HCT116 (cell line): ENCODE measurements around the gene ITGAV. TPM values are rescaled to one million over a fixed set of nuclear protein-coding genes. Genes with fewer than 3 reads are reported as not detected.

ENCODE experiments used
- ATAC-seq: fragments of 200-7000 bp; cut with Tn5 transposase; 2 replicates; pipeline ENCODE4 v1.9.1; 2020; ENCODE audit warnings: mild to moderate bottlenecking, moderate library complexity
- BruUV-seq: library from RNA; stranded (reverse); fragments of 400-500 nt; replicated peaks from 2 replicates; lab custom pipeline; 2021; lab: Mats Ljungman, UMichigan
- CTCF ChIA-PET: fragments of 300-600 bp; sonication (Branson Sonifier 250); formaldehyde crosslinking; loops from one replicate; lab custom pipeline; 2021; ENCODE audit warnings: antibody characterized with exemption; lab: Charles Lee
- POLR2A ChIA-PET: fragments of 300-600, 350-600 bp; sonication (Branson Sonifier 250); formaldehyde crosslinking; loops from one replicate; lab custom pipeline; 2021; ENCODE audit warnings: antibody characterized with exemption; lab: Charles Lee
- RAD21 ChIA-PET, 2 experiments: fragments of 300-600 bp; sonication (Branson Sonifier 250); formaldehyde crosslinking; loops; one replicate each; lab custom pipeline; 2023; ENCODE audit warnings: low total read pairs in 2 of 2; ENCODE audit not compliant: uncharacterized antibody in 2 of 2, unreplicated experiment in 2 of 2, low non-redundant PET in 1 of 2; lab: Charles Lee
- DNase-seq: peaks from one replicate; pipeline ENCODE4 v3.0.0-alpha.2; 2010; ENCODE audit warnings: low read depth, low spot score
- H2AFZ ChIP-seq: fragments of 200-600 bp; shearing (Covaris generic), sonication (generic); 2 replicates; pipeline ENCODE4 v1.6.1; 2017; ENCODE audit warnings: low read depth, mixed run types, mixed read lengths, antibody characterized with exemption, low read length; ENCODE audit not compliant: poor library complexity, severe bottlenecking
- H3K27ac ChIP-seq: 2 replicates; pipeline ENCODE4 v1.5.1; 2012; ENCODE audit warnings: low read depth, low read length
- H3K27me3 ChIP-seq: fragments of 200-600 bp; sonication (generic); 2 replicates; pipeline ENCODE4 v1.6.1; 2016; ENCODE audit warnings: mixed run types, low read length, mixed read lengths; ENCODE audit not compliant: insufficient read depth
- H3K36me3 ChIP-seq, 2 experiments: fragments of 200-500 bp in 1 of 2; fragments of 200-600 bp in 1 of 2; sonication (Bioruptor generic) in 1 of 2; sonication (generic) in 1 of 2; 2 replicates each; pipeline versions ENCODE4 v1.5.1 to v1.6.1; 2014 to 2016; ENCODE audit warnings: low read length in 2 of 2, inconsistent platforms in 1 of 2, mixed read lengths in 1 of 2, mixed run types in 1 of 2; ENCODE audit not compliant: insufficient read depth in 2 of 2, control insufficient read depth in 1 of 2
- H3K4me1 ChIP-seq, 2 experiments: fragments of 200-600 bp in 1 of 2; sonication (generic) in 1 of 2; 2 replicates each; pipeline versions ENCODE4 v1.5.1 to v1.6.1; 2012 to 2017; ENCODE audit warnings: low read length in 2 of 2, inconsistent platforms in 1 of 2, mild to moderate bottlenecking in 1 of 2, mixed read lengths in 1 of 2, mixed run types in 1 of 2, moderate library complexity in 1 of 2; ENCODE audit not compliant: insufficient read depth in 2 of 2, control insufficient read depth in 1 of 2
- H3K4me2 ChIP-seq: fragments of 200-600 bp; sonication (generic); 2 replicates; pipeline ENCODE4 v1.6.1; 2017; ENCODE audit warnings: mixed run types, low read length, mixed read lengths
- H3K4me3 ChIP-seq, 2 experiments: fragments of 200-600 bp in 1 of 2; sonication (generic) in 1 of 2; replicated peaks in 1 of 2; 2 replicates each; pipeline ENCODE4 v1.5.1; 2011 to 2016; ENCODE audit warnings: low read length in 2 of 2, control low read depth in 1 of 2, low read depth in 1 of 2, mild to moderate bottlenecking in 1 of 2, mixed read lengths in 1 of 2, mixed run types in 1 of 2
- H3K79me2 ChIP-seq: fragments of 200-600 bp; sonication (generic); 2 replicates; pipeline ENCODE4 v1.6.1; 2017; ENCODE audit warnings: mild to moderate bottlenecking, mixed run types, low read length, moderate library complexity, mixed read lengths; ENCODE audit not compliant: insufficient read depth
- H3K9ac ChIP-seq: fragments of 200-600 bp; sonication (generic); 2 replicates; pipeline ENCODE4 v1.6.1; 2016; ENCODE audit warnings: low read length, mixed read lengths
- H3K9me2 ChIP-seq: fragments of 200-600 bp; sonication (generic), shearing (Covaris generic); 2 replicates; pipeline ENCODE4 v1.6.1; 2017; ENCODE audit warnings: mixed run types, mild to moderate bottlenecking, moderate library complexity; ENCODE audit not compliant: insufficient read depth
- H3K9me3 ChIP-seq, 2 experiments: fragments of 200-500 bp in 1 of 2; fragments of 200-600 bp in 1 of 2; sonication (Bioruptor generic) in 1 of 2; sonication (generic) in 1 of 2; 2 replicates each; pipeline ENCODE4 v1.6.1; 2014 to 2017; ENCODE audit warnings: low read length in 2 of 2, mixed read lengths in 2 of 2, inconsistent platforms in 1 of 2, low read depth in 1 of 2, mild to moderate bottlenecking in 1 of 2, mixed run types in 1 of 2, moderate library complexity in 1 of 2; ENCODE audit not compliant: control insufficient read depth in 1 of 2, insufficient read depth in 1 of 2
- H4K20me1 ChIP-seq: fragments of 200-600 bp; sonication (generic), shearing (Covaris generic); 2 replicates; pipeline ENCODE4 v1.6.1; 2017; ENCODE audit warnings: mixed run types, mild to moderate bottlenecking, moderate library complexity; ENCODE audit not compliant: insufficient read depth
- ATF3 ChIP-seq: IDR thresholded peaks from 2 replicates; pipeline ENCODE4 v1.6.1; 2012
- ELF1 ChIP-seq: IDR thresholded peaks from 2 replicates; pipeline ENCODE4 v1.6.1; 2012; ENCODE audit warnings: low read depth, borderline replicate concordance
- MAX ChIP-seq: IDR thresholded peaks from 2 replicates; pipeline ENCODE4 v1.6.1; 2012
- POLR2A ChIP-seq: IDR thresholded peaks from 2 replicates; pipeline ENCODE4 v1.7.0; 2011; ENCODE audit warnings: borderline replicate concordance; ENCODE audit not compliant: insufficient read depth, insufficient read length; ENCODE audit errors: extremely low read depth
- POLR2AphosphoS5 ChIP-seq: IDR thresholded peaks from 2 replicates; pipeline ENCODE4 v1.6.1; 2011; ENCODE audit warnings: mild to moderate bottlenecking, low read depth, low read length, moderate library complexity
- RAD21 ChIP-seq: IDR thresholded peaks from 2 replicates; pipeline ENCODE4 v1.6.1; 2012; ENCODE audit warnings: low read depth, mild to moderate bottlenecking
- REST ChIP-seq: IDR thresholded peaks from 2 replicates; pipeline ENCODE4 v1.6.1; 2012; ENCODE audit warnings: low read depth
- SP1 ChIP-seq: IDR thresholded peaks from 2 replicates; pipeline ENCODE4 v1.6.1; 2012; ENCODE audit warnings: low read depth
- SRF ChIP-seq: IDR thresholded peaks from 2 replicates; pipeline ENCODE4 v1.6.1; 2012; ENCODE audit warnings: low read depth
- TCF7L2 ChIP-seq: IDR thresholded peaks from 2 replicates; pipeline ENCODE4 v1.7.0; 2011; ENCODE audit warnings: borderline replicate concordance, inconsistent platforms; ENCODE audit not compliant: insufficient read depth, insufficient read length; ENCODE audit errors: extremely low read depth
- YY1 ChIP-seq: IDR thresholded peaks from 2 replicates; pipeline ENCODE4 v1.6.1; 2011; ENCODE audit warnings: low read length, low read depth, moderate library complexity, mild to moderate bottlenecking; ENCODE audit not compliant: insufficient replicate concordance; ENCODE audit errors: extremely low read depth
- ZNF274 ChIP-seq: fragments of 200-500 bp; sonication (Bioruptor generic); IDR thresholded peaks from 2 replicates; pipeline ENCODE4 v1.6.1; 2014; ENCODE audit warnings: mild to moderate bottlenecking, low read depth, low read length, inconsistent platforms
- intact Hi-C: fragments of 100-400 bp; cut with micrococcal nuclease; formaldehyde crosslinking; loops from 2 replicates; pipeline ENCODE4 v1.10.0; 2022
- total RNA-seq: library from RNA; stranded (reverse); gene quantifications from one replicate; pipeline ENCODE4 v1.2.1, GENCODE V29; 2021; ENCODE audit not compliant: unreplicated experiment

ITGAV gene
- total RNA-seq, 1 experiment from 2014 or later, result 36.3 TPM

GRCh38 chr2:186718122-186718521 lies 128.3 kb downstream of the ITGAV start (continued):
- TF ChIP-seq YY1, result no peak
- no peak for TF ChIP-seq ATF3
- no peak for TF ChIP-seq MAX

- ChIA-PET CTCF (no interaction called here), POLR2A (interaction anchor here (1.0 kb wide), 1 partner anchor 9 kb away, joined by 3 read pairs; no protein-coding TSS in a partner anchor), RAD21 (no interaction called here)
- no peak for DNase-seq
- BruUV-seq, result no TSS peak
- Histone ChIP-seq H3K4me3 (no peak overlapping the region), H3K4me2 (no peak overlapping the region), H3K9me2 (no peaks in the 10 kb centered on the region), H3K9ac (no peak overlapping the region), H3K9me3 (no peaks in the 10 kb centered on the region), H3K79me2 (no peaks in the 10 kb centered on the region), H4K20me1 (no peaks in the 10 kb centered on the region), H3K27ac (no peak overlapping the region), H3K27me3 (no peaks in the 10 kb centered on the region), H3K4me1 (no peaks in the 10 kb centered on the region), H3K36me3 (no peaks in the 10 kb centered on the region), H2AFZ (no peak overlapping the region)
- ATAC-seq, result no peak
- TF ChIP-seq RAD21, result no peak
- no peak for TF ChIP-seq POLR2AphosphoS5
- TF ChIP-seq POLR2A, result no peak
- no peak for TF ChIP-seq SRF
- intact Hi-C loops, result no loop called here
Observed at GRCh38 chr2:186718903-186719302, 129.0 kb downstream of the ITGAV start.

GRCh38 chr2:186721956-186722355 lies 132.1 kb downstream of the ITGAV start:
- DNase-seq (no peak), ATAC-seq (no peak)
- H3K9me3 ChIP-seq, result no peaks in the 10 kb centered on the region
- POLR2A ChIA-PET, result no interaction called here
- H3K4me3 ChIP-seq, result no peak overlapping the region
- H3K79me2 ChIP-seq, result no peaks in the 10 kb centered on the region
- no peak overlapping the region for H3K27ac ChIP-seq
- no peak overlapping the region for H3K9ac ChIP-seq
- CTCF ChIA-PET, result no interaction called here
- RAD21 ChIA-PET, result no interaction called here
- no peaks in the 10 kb centered on the region for H3K36me3 ChIP-seq
- H3K27me3 ChIP-seq, result no peaks in the 10 kb centered on the region
- no peaks in the 10 kb centered on the region for H3K4me1 ChIP-seq
- no peaks in the 10 kb centered on the region for H4K20me1 ChIP-seq
- intact Hi-C loops, result no loop called here
- H3K9me2 ChIP-seq, result no peaks in the 10 kb centered on the region
- BruUV-seq, result no TSS peak
- no peak overlapping the region for H3K4me2 ChIP-seq
- no peak overlapping the region for H2AFZ ChIP-seq
- TF ChIP-seq ZNF274 (no peak), ELF1 (no peak), SP1 (no peak), POLR2A (no peak), REST (no peak), TCF7L2 (no peak), SRF (no peak), ATF3 (no peak)
